Fibroblast of lung (primary cell): ENCODE results near the gene STK32A. TPM values are rescaled to one million over a fixed set of nuclear protein-coding genes. Genes with fewer than 3 reads are reported as not detected.
"Not testable (repeated sequence)": the region's sequence is repeated elsewhere in the genome, so short reads cannot be mapped to it uniquely, and the experiment has no call there.

ENCODE experiments used
- DNase-seq, 2 donors: peaks; one replicate each; pipeline versions ENCODE4 v3.0.0 to v3.0.0-alpha.2; 2010; ENCODE audit warnings: low read depth in 2 of 2
- H2AFZ ChIP-seq: 2 replicates; pipeline ENCODE4 v1.5.1; 2012; ENCODE audit warnings: low read length, control low read depth, inconsistent platforms
- H3K27ac ChIP-seq: 2 replicates; pipeline ENCODE4 v1.5.1; 2011; ENCODE audit warnings: low read length, control low read depth; ENCODE audit not compliant: insufficient read depth
- H3K27me3 ChIP-seq: 2 replicates; pipeline ENCODE4 v1.5.1; 2011; ENCODE audit warnings: mild to moderate bottlenecking, low read length; ENCODE audit not compliant: control insufficient read depth, insufficient read depth
- H3K36me3 ChIP-seq: 2 replicates; pipeline ENCODE4 v1.5.1; 2011; ENCODE audit warnings: low read length; ENCODE audit not compliant: control insufficient read depth, insufficient read depth
- H3K4me1 ChIP-seq: 2 replicates; pipeline ENCODE4 v1.5.1; 2011; ENCODE audit warnings: low read length; ENCODE audit not compliant: control insufficient read depth, insufficient read depth; ENCODE audit errors: extremely low read depth
- H3K4me2 ChIP-seq: 2 replicates; pipeline ENCODE4 v1.5.1; 2011; ENCODE audit warnings: low read length, control low read depth; ENCODE audit not compliant: insufficient read depth; ENCODE audit errors: extremely low read depth
- H3K4me3 ChIP-seq, 4 experiments: fragments of 200-600 bp in 1 of 4; sonication (generic) in 1 of 4; replicated peaks in 1 of 4; 2 replicates each; pipeline ENCODE4 v1.5.1; 2011 to 2016; ENCODE audit warnings: low read length in 4 of 4, low read depth in 3 of 4, mild to moderate bottlenecking in 3 of 4, control low read depth in 2 of 4, inconsistent platforms in 1 of 4, mixed read lengths in 1 of 4; ENCODE audit not compliant: insufficient read depth in 1 of 4; ENCODE audit errors: control extremely low read depth in 1 of 4
- H3K79me2 ChIP-seq: 2 replicates; pipeline ENCODE4 v1.5.1; 2012; ENCODE audit warnings: mild to moderate bottlenecking, low read length, inconsistent platforms; ENCODE audit not compliant: control insufficient read depth, insufficient read depth
- H3K9ac ChIP-seq: 2 replicates; pipeline ENCODE4 v1.5.1; 2011; ENCODE audit warnings: mild to moderate bottlenecking, low read length, control low read depth; ENCODE audit not compliant: insufficient read depth
- H3K9me3 ChIP-seq: 2 replicates; pipeline ENCODE4 v1.5.1; 2012; ENCODE audit warnings: low read depth, low read length; ENCODE audit not compliant: control insufficient read depth, insufficient read depth
- H4K20me1 ChIP-seq: 2 replicates; pipeline ENCODE4 v1.5.1; 2011; ENCODE audit warnings: low read length; ENCODE audit not compliant: control insufficient read depth, insufficient read depth; ENCODE audit errors: extremely low read depth
- EZH2 ChIP-seq: IDR thresholded peaks from 2 replicates; pipeline ENCODE4 v1.5.1; 2012; ENCODE audit warnings: low read length, control low read depth, mild to moderate bottlenecking; ENCODE audit errors: missing control alignments
- polyA plus RNA-seq, 2 donors: library from polyadenylated mRNA; depleted of rRNA in 1 of 2; stranded (reverse) in 1 of 2; unstranded in 1 of 2; fragments of >200 nt; gene quantifications; 2 replicates each; pipeline ENCODE4 v1.2.1, GENCODE V29; 2011 to 2012; ENCODE audit warnings: missing spikeins in 1 of 2
- total RNA-seq: library from RNA; depleted of rRNA; stranded (reverse); fragments of >200 nt; gene quantifications from 2 replicates; pipeline ENCODE4 v1.2.1, GENCODE V29; 2014
- TF ChIP-seq, protein P1 (sequence below), 2 donors: IDR thresholded peaks in 1 of 2; conservative IDR thresholded peaks in 1 of 2; 1 replicate in 1 of 2; 2 replicates in 1 of 2; pipeline ENCODE4 v1.5.1; 2011 to 2012; ENCODE audit warnings: low read length in 2 of 2, control low read depth in 1 of 2, inconsistent platforms in 1 of 2, low read depth in 1 of 2, mild to moderate bottlenecking in 1 of 2

STK32A gene
- total and polyA plus RNA-seq, 2 donors (not counting 1 experiment from before 2014, with no cell fraction given), result 0.30 to 2.5 TPM

DNA sequence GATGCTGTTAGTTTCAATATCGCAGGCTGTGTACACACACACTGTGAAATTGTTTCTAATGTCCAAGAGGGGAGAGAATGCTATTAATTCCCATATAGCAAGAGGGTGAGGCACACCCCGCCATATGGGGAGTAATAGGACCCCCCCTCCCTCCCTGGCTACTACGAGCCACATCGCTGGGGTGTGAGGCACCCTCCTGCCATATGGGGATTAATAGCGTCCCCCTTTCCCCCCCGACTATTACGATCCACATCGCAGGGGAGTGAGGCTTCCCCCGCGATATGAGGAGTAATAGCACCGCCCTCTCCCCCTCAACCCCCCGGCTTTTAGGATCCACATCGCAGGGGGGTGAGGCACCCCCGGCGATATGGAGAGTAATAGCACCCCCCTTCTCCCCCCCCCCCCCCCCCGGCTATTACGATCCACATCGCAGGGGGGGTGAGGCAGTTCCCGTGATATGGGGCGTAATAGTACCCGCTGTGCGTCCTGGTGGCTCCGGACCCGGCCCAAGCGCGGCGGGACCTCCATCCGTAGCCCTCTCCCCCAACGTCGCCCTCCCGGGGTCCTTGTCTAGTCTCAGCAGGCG lies 494 bp upstream of the STK32A start:
- H3K4me2 ChIP-seq, result peak overlapping the region; percentile 77
- peak overlapping the region; percentile 19 for H2AFZ ChIP-seq
- no peaks in the 10 kb centered on the region for H3K4me1 ChIP-seq
- H4K20me1 ChIP-seq, result no peaks in the 10 kb centered on the region
- no peak for TF ChIP-seq EZH2
- TF ChIP-seq, protein P1, sequence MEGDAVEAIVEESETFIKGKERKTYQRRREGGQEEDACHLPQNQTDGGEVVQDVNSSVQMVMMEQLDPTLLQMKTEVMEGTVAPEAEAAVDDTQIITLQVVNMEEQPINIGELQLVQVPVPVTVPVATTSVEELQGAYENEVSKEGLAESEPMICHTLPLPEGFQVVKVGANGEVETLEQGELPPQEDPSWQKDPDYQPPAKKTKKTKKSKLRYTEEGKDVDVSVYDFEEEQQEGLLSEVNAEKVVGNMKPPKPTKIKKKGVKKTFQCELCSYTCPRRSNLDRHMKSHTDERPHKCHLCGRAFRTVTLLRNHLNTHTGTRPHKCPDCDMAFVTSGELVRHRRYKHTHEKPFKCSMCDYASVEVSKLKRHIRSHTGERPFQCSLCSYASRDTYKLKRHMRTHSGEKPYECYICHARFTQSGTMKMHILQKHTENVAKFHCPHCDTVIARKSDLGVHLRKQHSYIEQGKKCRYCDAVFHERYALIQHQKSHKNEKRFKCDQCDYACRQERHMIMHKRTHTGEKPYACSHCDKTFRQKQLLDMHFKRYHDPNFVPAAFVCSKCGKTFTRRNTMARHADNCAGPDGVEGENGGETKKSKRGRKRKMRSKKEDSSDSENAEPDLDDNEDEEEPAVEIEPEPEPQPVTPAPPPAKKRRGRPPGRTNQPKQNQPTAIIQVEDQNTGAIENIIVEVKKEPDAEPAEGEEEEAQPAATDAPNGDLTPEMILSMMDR (conservative IDR thresholded peaks at IDR 0.05 in 1 of 2, IDR thresholded peaks at IDR 0.05 in 1 of 2; ENCODE audit: low read depth in 1 of 2, low read length in 2 of 2), result no peak
- H3K36me3 ChIP-seq, result no peaks in the 10 kb centered on the region
- no peaks in the 10 kb centered on the region for H3K9me3 ChIP-seq
- no peak for DNase-seq
- no peak overlapping the region for H3K27ac ChIP-seq
- H3K79me2 ChIP-seq, result no peaks in the 10 kb centered on the region
- H3K9ac ChIP-seq, result no peak overlapping the region
- H3K4me3 ChIP-seq, result peak overlapping the region; percentile 39 to 67 (median 54)
- H3K27me3 ChIP-seq, result peaks cover 11% of the 10 kb centered on the region

- Histone ChIP-seq H3K27ac (no peak overlapping the region), H3K79me2 (no peaks in the 10 kb centered on the region), H2AFZ (no peak overlapping the region), H3K4me3 (no peak overlapping the region), H3K4me2 (no peak overlapping the region), H3K4me1 (no peaks in the 10 kb centered on the region), H3K9me3 (no peaks in the 10 kb centered on the region), H3K27me3 (peaks cover 8% of the 10 kb centered on the region), H4K20me1 (no peaks in the 10 kb centered on the region), H3K9ac (no peak overlapping the region), H3K36me3 (no peaks in the 10 kb centered on the region)
- TF ChIP-seq, protein P1 (conservative IDR thresholded peaks at IDR 0.05 in 1 of 2, IDR thresholded peaks at IDR 0.05 in 1 of 2; ENCODE audit: low read depth in 1 of 2, low read length in 2 of 2), result no peak
- no peak for TF ChIP-seq EZH2
- DNase-seq, result no peak
These were observed 5.6 kb downstream of the STK32A start for GRCh38 chr5:147240266-147240985.

- H3K4me3 ChIP-seq, H3K36me3 ChIP-seq: not testable (repeated sequence)
These were observed 8.4 kb downstream of the STK32A start for GRCh38 chr5:147243238-147243637.

More at GRCh38 chr5:147243238-147243637, 8.4 kb downstream of the STK32A start:
- H3K27ac ChIP-seq, H2AFZ ChIP-seq, H3K9me3 ChIP-seq, H3K79me2 ChIP-seq, H3K4me1 ChIP-seq, H3K4me2 ChIP-seq, H4K20me1 ChIP-seq, DNase-seq, H3K9ac ChIP-seq, H3K27me3 ChIP-seq: not testable (repeated sequence)
